ENCODE data around the gene RAE1. TPM values are rescaled to one million over a fixed set of nuclear protein-coding genes. Genes with fewer than 3 reads are reported as not detected.

The RAE1 gene
- total RNA-seq, 1 experiment from 2014 or later, result 46.3 TPM

DNA sequence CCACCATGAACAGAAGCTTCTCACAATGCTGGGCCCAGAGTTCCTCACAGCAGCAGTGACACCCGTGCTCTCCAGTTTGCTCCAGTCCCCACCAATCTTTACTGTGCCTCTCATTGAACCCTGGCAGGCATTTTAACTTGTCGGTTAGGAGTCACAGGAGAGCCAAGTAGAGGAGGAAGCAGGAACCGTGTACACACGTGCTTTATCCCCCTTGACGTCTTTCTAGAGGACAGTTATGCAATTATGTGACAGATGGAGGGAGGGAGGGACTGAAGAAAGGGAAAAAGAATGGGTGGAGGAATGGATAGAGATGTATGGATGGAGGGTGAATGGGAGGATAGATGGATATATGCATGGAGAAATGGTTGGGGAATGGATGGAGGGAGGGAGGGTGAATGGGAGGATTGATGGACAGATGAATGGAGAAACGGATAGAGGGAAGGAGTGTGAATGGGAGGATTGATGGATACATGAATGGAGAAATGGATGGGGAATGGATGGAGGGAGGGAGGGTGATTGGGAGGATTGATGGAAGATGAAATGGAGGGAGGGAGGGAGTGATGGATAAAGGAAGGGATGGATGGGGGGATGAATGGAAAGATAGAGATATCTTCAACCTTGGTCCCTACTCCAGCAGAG is 66.1 kb downstream of the RAE1 start:
- no peak overlapping the region for H3K27ac ChIP-seq (ENCODE audit: low read depth, low read length)
- ATAC-seq, result no peak
- no peaks in the 10 kb centered on the region for H4K20me1 ChIP-seq (ENCODE audit: insufficient read depth)
- H3K4me2 ChIP-seq (ENCODE audit: low read length), result no peak overlapping the region
- H3K9me3 ChIP-seq (ENCODE audit: control insufficient read depth in 1 of 2, insufficient read depth in 1 of 2, low read depth in 1 of 2, low read length in 2 of 2), result no peaks in the 10 kb centered on the region
- H3K4me1 ChIP-seq (ENCODE audit: control insufficient read depth in 1 of 2, insufficient read depth in 2 of 2, low read length in 2 of 2), result peaks cover 0 to 5% of the 10 kb centered on the region in 2 experiments; a peak in 2 of 4 replicates
- no TSS peak for BruUV-seq (replicated peaks)
- CTCF ChIA-PET, result no interaction called here
- H3K4me3 ChIP-seq (replicated peaks in 1 of 2; ENCODE audit: low read depth in 1 of 2, low read length in 2 of 2), result no peak overlapping the region
- no peaks in the 10 kb centered on the region for H3K79me2 ChIP-seq (ENCODE audit: insufficient read depth, low read length)
- intact Hi-C loops (cut with micrococcal nuclease), result no loop called here
- no peaks in the 10 kb centered on the region for H3K36me3 ChIP-seq (ENCODE audit: control insufficient read depth in 1 of 2, insufficient read depth in 2 of 2, low read length in 2 of 2)
- no peak overlapping the region for H2AFZ ChIP-seq (ENCODE audit: low read depth, low read length, poor library complexity, severe bottlenecking)
- peaks cover 4% of the 10 kb centered on the region; the same call in 1 of the 2 replicates for H3K27me3 ChIP-seq (ENCODE audit: insufficient read depth, low read length)
- TF ChIP-seq SIN3A (IDR thresholded peaks at IDR 0.05; ENCODE audit: low read depth) (no peak), EZH2phosphoT487 (IDR thresholded peaks at IDR 0.05; ENCODE audit: borderline replicate concordance) (no peak), ELF1 (IDR thresholded peaks at IDR 0.05; ENCODE audit: borderline replicate concordance, low read depth) (no peak), POLR2A (IDR thresholded peaks at IDR 0.05; ENCODE audit: borderline replicate concordance, extremely low read depth, insufficient read depth, insufficient read length) (no peak)
- TF ChIP-seq, protein P1, sequence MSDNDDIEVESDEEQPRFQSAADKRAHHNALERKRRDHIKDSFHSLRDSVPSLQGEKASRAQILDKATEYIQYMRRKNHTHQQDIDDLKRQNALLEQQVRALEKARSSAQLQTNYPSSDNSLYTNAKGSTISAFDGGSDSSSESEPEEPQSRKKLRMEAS (IDR thresholded peaks at IDR 0.05), result no peak
- TF ChIP-seq, protein P2, sequence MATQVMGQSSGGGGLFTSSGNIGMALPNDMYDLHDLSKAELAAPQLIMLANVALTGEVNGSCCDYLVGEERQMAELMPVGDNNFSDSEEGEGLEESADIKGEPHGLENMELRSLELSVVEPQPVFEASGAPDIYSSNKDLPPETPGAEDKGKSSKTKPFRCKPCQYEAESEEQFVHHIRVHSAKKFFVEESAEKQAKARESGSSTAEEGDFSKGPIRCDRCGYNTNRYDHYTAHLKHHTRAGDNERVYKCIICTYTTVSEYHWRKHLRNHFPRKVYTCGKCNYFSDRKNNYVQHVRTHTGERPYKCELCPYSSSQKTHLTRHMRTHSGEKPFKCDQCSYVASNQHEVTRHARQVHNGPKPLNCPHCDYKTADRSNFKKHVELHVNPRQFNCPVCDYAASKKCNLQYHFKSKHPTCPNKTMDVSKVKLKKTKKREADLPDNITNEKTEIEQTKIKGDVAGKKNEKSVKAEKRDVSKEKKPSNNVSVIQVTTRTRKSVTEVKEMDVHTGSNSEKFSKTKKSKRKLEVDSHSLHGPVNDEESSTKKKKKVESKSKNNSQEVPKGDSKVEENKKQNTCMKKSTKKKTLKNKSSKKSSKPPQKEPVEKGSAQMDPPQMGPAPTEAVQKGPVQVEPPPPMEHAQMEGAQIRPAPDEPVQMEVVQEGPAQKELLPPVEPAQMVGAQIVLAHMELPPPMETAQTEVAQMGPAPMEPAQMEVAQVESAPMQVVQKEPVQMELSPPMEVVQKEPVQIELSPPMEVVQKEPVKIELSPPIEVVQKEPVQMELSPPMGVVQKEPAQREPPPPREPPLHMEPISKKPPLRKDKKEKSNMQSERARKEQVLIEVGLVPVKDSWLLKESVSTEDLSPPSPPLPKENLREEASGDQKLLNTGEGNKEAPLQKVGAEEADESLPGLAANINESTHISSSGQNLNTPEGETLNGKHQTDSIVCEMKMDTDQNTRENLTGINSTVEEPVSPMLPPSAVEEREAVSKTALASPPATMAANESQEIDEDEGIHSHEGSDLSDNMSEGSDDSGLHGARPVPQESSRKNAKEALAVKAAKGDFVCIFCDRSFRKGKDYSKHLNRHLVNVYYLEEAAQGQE (IDR thresholded peaks at IDR 0.05; ENCODE audit: low read depth), result no peak
- TF ChIP-seq, protein P3, sequence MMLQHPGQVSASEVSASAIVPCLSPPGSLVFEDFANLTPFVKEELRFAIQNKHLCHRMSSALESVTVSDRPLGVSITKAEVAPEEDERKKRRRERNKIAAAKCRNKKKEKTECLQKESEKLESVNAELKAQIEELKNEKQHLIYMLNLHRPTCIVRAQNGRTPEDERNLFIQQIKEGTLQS (IDR thresholded peaks at IDR 0.05), result no peak
- TF ChIP-seq, protein P4, sequence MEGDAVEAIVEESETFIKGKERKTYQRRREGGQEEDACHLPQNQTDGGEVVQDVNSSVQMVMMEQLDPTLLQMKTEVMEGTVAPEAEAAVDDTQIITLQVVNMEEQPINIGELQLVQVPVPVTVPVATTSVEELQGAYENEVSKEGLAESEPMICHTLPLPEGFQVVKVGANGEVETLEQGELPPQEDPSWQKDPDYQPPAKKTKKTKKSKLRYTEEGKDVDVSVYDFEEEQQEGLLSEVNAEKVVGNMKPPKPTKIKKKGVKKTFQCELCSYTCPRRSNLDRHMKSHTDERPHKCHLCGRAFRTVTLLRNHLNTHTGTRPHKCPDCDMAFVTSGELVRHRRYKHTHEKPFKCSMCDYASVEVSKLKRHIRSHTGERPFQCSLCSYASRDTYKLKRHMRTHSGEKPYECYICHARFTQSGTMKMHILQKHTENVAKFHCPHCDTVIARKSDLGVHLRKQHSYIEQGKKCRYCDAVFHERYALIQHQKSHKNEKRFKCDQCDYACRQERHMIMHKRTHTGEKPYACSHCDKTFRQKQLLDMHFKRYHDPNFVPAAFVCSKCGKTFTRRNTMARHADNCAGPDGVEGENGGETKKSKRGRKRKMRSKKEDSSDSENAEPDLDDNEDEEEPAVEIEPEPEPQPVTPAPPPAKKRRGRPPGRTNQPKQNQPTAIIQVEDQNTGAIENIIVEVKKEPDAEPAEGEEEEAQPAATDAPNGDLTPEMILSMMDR (IDR thresholded peaks at IDR 0.05 in 2 of 3, conservative IDR thresholded peaks at IDR 0.05 in 1 of 3; ENCODE audit: borderline replicate concordance in 1 of 3, insufficient read depth in 1 of 3, low read depth in 2 of 3, low read length in 2 of 3), result no peak
- RAD21 ChIA-PET (ENCODE audit: low non-redundant PET in 1 of 2, low total read pairs in 2 of 2, uncharacterized antibody in 2 of 2, unreplicated experiment in 2 of 2), result no interaction called here
- H3K9me2 ChIP-seq (ENCODE audit: insufficient read depth), result no peaks in the 10 kb centered on the region
- no peak overlapping the region for H3K9ac ChIP-seq (ENCODE audit: low read length)
- no peak for DNase-seq (ENCODE audit: low read depth, low spot score)
- POLR2A ChIA-PET, result no interaction called here

Measured in HCT116 (cell line).